ENCODE results near the gene RTF1.

The RTF1 gene

DNA sequence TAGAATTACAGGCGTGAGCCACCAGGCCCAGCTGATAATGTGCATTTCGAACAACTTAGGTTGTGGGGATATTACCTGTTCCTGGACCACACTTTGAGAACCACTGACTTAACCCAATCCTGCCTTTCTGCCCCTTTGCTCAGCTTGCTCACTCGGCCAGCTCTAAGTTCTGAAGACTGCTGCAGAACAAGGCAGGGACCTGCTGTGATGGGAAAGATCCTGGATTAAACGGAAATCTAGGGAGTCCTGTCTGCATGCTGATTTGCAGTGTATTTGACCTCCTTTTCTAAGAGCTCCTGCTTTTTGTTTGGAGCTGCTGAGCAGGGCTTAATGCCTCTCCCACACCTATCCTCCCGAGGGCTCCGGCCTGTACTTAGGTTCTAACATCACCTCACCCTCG, 93.8 kb downstream of the RTF1 start:
- no peak for DNase-seq

GRCh38 chr15:41511331-41511898, 94.5 kb downstream of the RTF1 start:
- DNase-seq: no peak

- DNase-seq: peak; percentile 36
These were observed 95.0 kb downstream of the RTF1 start for GRCh38 chr15:41511899-41512369.

- DNase-seq: no peak
These were observed 95.6 kb downstream of the RTF1 start for GRCh38 chr15:41512512-41512939.

DNA sequence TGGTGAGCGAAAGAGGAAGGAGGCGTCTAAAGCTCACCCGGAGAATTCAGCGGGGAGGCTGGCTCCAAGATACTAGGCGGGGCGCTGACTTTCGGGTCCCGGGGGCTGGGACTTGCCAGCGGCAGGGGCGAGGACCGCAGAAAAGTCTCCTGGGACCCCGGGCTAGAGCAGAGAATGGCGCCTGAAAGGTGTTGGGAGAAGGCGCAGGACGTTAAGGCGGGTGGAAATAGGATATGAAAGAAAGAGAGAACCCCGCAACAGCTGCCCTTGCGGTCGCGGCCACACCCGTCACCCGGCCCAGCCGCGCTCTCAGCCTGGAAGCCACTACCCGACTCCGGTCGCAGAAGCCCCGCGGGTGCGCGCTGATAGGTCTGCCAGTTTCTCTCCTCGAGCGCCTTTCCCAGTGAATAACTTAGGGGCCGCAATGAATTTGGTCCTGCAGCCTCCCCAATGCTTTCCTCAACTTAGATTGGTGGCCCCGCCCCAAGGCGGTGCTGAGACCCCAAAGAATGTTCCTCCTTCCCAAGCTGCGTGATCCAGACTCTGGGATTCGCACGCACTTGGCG, 96.1 kb downstream of the RTF1 start:
- peak; percentile 50 for DNase-seq

DNA sequence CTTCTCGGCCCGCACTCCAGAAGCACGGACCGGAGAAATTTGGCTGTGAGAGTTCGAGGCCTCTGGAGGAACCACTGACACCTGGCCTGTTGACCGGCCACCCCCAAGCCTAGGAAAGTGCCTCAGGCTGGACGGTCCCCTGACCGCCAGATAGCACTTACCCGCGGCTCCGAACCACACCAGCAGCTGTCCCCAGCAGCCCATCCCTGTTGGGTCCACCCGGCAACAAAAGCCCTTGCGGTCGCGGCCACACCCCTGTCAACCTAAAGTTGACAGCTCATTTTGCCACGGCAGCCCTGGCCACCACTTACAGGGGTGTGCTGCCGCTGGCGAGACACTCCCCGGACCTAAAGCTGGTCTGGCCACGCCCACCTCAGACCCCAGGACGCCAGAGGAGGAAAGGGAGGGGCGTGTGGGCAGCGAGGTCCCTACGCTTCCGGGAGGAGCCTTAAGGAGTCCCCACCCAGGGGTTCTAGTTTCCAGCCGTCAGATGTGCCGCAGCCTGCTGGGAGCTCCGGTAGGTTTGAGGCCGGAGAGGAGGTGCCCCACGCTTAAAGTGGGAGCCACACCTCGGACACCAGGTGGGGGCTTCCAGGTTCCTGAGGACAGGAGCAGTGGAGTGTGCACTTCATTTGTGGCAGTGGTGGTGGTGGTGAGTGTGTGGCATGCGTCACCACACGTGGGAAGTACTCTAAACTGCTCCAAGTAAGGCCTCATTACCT, 96.8 kb downstream of the RTF1 start, which contains the start of gene LTK:
Gene LTK (minus strand): TSS at position 322 of the 722 bp plus-strand sequence. CDS start 118 bp downstream, at position 204.
- peak; percentile 30 for DNase-seq

- DNase-seq: no peak
These were observed 101.1 kb downstream of the RTF1 start for GRCh38 chr15:41517895-41518449.

DNA sequence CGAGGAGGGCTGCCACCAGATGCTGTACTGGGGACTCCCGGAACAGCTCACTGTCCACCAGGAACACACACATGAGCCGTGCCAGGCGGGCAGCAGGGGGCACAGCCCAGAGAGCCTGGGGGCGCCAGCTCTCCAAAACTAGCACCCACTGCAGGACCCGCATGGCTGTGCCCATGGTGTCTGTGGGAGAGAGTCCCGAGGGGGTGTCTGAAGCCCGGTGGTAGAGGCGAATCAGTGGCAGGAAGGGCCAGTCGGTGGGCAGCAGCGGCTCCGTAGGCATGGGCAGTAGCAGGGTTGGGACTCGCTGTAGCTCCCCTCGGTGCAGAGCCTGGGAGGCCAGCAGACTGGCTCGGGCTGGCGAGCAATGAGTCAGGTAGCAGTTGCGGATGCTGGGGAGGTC, 103.7 kb downstream of the RTF1 start:
- no peak for DNase-seq

- no peak for DNase-seq
These were observed 104.7 kb downstream of the RTF1 start for GRCh38 chr15:41521614-41522013.

- DNase-seq: no peak
These were observed 106.2 kb downstream of the RTF1 start for GRCh38 chr15:41523097-41523496.

- no peak for DNase-seq
These were observed 113.6 kb downstream of the RTF1 start for GRCh38 chr15:41530363-41530956.
